NCI-H128 (cell line): ENCODE results near the gene MEI1.
A peak's percentile ranks its signal among the peaks of the same experiment; 100 is the strongest.

Experiments used
- DNase-seq: peaks from one replicate; lab custom pipeline; 2025; ENCODE audit not compliant: unreplicated experiment; lab: John Stamatoyannopoulos, UW

Gene MEI1

GRCh38 chr22:41742918-41743317 is 43.6 kb downstream of the MEI1 start:
- no peak for DNase-seq

GRCh38 chr22:41745968-41746367 is 46.7 kb downstream of the MEI1 start:
- no peak for DNase-seq

GRCh38 chr22:41746567-41747400 is 47.5 kb downstream of the MEI1 start:
- DNase-seq = peak; percentile 13

DNA sequence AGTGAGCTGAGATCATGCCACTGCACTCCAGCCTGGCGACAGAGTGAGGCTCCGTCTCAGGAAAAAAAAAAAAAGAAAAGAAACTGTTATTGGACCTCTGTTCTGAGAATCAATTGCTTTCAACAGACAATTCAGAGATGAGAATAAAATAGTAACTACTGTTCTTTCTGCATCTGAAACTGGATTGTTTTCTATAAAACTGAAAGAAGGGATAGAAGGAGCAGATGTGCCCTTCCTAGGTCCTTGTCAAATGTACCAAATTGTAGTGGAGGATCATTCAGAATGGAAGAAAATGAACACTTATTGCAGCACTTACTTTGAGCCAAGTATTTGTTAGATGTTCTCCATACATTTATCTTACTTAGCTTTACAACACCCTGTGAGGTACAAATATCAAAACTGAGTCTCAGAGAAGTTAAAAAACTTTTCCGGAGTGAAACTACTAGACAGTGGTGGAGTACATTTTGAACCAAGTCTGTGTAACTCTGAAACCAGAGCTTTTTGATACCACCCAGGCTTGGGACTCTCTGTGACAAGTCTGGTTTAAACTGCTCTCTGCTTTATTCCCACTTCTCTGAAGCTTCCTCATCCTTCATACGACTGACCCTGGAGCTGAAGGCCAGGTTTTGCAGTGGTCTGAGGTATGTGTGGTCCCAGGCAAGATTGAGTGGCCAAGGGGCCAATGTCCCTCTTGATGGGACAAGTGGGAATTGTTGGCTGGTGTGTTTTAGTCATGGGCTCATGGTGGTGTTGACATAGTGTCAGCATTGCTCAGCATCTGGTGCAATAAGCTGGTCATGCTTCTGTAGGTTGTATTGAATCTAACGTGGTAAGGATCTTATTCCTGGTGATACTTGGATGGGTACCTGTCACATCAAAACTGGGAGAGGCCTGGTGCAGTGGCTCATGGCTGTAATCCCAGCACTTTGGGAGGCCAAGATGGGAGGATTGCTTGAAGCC is 53.0 kb downstream of the MEI1 start:
- DNase-seq = no peak

DNA sequence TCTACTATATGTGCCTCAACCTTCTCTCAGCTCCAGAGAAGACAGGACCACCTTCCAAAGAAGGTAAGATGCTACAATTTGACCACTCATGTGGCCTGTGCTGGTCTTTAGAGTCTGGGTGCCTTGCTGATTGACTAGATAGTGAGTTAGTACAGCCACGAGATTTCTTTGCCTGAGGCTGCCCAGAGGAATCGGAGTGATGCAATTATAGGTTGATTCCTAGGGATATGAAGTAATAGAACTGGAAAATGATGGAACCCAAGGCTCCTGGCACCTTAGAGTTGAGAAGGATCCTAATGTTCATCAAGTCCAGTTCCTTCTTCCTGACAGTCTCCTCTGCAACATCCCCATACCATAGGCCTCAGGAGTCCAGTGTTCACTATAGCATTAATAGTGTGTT is 54.7 kb downstream of the MEI1 start:
- no peak for DNase-seq

- no peak for DNase-seq
Observed at GRCh38 chr22:41757502-41757901, 58.2 kb downstream of the MEI1 start.

DNA sequence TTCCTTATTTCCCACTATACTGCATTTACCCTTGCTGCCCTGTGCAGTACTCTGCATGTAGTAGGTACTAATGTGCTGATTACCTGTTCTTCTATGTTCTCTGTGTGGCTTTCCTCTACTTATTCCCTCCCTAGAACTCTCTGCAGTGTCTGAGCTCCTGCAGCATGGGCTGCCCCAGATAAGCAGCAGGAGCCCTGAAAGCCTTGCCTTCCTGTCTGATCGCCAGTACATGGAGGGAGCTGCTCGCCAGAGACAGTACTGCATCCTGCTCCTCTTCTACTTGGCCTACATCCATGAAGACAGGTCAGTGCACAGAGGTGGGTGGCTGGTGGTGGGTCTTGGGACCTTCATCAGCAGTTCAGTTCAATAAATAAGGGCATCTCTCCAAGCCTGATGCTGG is 58.9 kb downstream of the MEI1 start:
- no peak for DNase-seq

DNA sequence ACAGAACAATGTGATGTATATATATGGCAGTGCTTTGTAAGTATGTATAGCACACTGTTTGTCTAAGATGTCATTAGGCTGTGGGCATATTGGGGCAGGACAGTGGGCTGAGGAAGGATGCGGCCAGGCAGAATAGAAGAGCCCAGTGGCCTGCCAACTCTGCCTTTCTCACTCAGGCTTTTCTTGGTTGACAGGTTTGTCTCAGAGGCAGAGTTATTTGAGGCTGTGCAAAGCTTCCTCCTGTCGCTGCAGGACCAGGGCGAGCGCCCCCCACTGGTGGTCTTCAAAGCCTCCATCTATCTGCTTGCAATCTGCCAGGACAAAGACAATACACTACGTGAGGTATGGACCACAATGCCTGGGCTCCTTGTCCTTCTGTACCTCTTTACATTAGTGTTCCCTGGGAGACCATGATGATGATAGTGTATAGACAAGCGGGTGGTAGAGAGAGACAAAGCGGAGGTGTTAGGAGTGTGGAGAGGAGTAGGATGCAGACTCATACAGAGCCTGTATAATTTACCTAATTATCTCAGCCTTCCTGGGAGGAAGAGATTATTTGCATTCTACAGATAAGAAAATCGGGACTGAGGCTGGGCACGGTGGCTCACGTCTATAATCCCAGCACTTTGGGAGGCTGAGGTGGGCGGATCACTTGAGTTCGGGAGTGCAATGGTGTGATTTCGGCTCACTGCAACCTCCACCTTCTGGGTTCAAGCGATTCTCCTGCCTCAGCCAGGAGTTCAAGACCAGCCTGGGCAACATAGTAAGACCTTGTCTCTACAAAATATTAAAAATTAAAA is 63.9 kb downstream of the MEI1 start:
- DNase-seq = no peak

DNA sequence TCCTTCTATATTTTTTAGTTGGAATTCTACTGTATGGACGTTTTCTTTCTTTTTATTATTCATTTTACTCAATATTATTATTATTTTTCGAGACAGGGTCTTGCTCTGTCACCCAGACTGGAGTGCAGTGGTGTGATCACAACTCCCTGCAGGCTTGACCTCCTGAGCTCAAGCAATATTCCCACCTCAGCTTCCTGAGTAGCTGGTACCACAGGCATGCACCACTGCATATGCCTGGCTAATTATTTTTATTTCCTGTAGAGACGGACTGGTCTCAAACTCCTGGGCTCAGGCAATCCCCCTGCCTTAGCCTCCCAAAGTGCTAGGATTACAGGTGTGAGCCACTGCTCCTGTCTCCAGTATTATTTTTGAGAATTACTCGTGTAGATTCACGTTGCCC is 67.2 kb downstream of the MEI1 start:
- DNase-seq = no peak

DNA sequence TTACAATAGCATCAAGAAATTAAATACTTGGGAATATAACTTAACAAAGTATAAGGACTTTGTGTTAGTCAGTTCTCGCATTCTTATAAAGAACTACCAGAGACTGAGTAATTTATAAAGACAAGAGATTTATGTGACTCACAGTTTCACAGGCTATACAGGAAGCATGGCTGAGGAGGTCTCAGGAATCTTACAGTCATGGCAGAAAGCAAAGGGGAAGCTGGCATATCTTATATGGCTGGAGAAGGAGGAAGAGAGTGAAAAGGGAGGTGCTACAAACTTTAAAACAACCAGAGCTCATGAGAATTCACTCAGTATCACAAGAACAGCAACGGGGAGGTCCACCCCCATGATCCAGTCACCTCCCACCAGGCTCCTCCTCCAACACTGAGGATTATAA is 69.1 kb downstream of the MEI1 start:
- DNase-seq = no peak

DNA sequence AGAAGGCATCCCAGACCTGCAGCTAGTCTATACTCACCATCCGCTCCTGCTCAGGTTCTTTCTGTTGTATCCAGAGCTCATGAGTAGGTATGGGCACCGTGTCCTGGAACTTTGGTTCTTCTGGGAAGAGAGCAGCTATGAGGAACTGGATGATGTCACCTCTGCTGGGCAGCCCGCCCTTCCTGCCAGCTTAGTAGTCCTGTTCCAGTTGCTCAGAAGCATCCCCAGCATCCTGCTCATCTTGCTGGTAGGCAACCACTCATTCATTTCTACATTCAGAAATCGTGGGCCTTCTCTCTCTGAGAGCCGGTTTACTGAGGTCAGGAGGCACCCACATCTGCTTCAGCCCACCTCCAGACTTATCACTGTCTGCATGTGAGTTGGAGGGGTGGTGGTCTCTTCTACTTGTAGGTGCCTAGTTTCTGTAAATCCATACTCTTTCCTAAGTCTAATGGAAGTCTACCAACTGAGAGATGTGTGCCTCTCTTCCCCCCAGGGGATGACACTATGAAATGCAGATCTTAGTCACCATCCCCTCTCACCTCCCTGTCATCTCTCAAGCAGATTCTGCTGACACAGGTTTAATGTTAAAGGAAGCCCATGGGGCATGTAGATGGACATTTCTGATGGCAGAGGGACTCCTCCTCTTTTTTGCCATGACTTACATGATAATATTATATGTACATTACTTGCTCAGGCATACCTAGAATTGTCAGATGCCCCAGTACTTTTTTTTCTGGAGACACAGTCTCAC is 71.6 kb downstream of the MEI1 start:
- no peak for DNase-seq

DNA sequence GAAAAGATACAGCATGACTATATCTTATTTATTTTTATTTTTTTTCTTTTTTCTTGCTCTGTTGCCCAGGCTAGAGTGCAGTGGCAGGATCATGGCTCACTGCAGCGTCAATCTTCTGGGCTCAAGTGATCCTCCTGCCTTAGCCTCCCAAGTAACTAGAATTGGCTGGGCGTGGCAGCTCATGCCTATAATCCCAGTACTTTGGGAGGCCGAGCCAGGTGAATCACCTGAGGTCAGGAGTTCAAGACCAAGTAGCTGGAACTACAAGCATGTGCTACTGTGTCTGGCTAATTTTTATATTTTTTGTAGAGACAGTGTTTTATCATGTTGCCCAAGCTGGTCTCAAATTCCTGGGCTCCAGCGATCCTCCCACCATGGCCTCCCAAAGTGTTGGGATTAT is 72.9 kb downstream of the MEI1 start:
- no peak for DNase-seq

- DNase-seq = no peak
Observed at GRCh38 chr22:41772645-41773044, 73.3 kb downstream of the MEI1 start.

- no peak for DNase-seq
Observed at GRCh38 chr22:41775338-41775737, 76.0 kb downstream of the MEI1 start.

- no peak for DNase-seq
Observed at GRCh38 chr22:41775976-41776375, 76.7 kb downstream of the MEI1 start.

GRCh38 chr22:41776381-41776780 is 77.1 kb downstream of the MEI1 start:
- no peak for DNase-seq

DNA sequence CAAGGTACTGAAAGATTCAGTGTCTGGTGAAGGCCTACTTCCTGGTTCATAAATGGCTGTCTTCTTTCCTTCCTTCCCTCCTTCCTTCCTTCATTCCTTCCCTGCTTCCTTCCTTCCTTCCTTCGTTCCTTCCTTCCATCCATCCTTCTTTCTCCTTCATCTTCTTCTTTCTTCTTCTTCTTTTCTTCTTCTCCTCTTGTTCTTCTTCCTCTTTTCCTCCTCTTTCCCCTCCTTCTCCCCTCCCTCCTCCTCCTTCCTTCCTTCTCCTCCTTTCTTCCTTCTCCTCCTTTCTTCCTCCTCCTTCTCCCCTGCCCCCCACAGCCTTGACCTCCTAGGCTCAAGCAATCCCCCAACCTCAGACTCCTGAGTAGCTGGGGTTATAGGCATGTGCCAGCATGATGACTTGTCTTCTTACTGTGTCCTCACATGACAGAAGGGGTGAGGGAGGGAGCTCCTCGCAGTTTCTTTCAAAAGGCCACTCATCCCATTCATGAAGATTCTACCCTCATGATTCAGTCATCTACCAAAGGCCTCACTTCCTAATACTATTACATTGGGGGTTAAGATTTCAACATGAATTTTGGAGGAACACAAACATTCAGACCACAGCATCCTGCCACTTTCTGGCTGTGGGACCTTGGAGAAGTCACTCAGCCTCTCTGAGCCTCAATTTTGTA is 78.6 kb downstream of the MEI1 start:
- no peak for DNase-seq

DNA sequence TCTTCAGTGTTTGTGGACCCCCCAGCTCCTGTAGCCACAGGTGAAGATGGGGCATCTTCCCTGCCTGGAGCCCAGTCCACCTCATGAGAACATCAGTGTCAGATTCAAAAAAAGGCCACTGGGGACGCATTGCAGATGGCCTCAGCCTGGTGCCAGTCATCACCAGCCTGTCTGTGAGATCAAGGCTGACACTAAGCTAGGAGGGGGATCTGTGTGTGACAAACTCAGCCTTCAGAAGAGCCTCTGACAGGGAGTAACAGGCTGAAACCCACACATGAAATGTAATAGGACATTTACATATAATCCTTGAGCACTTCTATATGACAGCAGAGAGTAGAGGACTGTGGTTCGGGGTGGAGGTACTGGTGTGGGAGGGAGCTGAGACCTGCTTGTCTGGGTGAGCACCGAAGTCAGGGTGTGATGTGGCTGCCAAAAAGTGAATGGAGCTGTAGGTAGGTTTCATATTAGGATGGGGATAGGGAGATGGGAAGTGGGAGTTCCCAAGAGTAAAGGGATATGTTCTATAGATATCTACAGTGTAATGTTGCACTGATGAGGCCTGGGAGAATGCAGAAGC is 80.7 kb downstream of the MEI1 start:
- DNase-seq = no peak

DNA sequence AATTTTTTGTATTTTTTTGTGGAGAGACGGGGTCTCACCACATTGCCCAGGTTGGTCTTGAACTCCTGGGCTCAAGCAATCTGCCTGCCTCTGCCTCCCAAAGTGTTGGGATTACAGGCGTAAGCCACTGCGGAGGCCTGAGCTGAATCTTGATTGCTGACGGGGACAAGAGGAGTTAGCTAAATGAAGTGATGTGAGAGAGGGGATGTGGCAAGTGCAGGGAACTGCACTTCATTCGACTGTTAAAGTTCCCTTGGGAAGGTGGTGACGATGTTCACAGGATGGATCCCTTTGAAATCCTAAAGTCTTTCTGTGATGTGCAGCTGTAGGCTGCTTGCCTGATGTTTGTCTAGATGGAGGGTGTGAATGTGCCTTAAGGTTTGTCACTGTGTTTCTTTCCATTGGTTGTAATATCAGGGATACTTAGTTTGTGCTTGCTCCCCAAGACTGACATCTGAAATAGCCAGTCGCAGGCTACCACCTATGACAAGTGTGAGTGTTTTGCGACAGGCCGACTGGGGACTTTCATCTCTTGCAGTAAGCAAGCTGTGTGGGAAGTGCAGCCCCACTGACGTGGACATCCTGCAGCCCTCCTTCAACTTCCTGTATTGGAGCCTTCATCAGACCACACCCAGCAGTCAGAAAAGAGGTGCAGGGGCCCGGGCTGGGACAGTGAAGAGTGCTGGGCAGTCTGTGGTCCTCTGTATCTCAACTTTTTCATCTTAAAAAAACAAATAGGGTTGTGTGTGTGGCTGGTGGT is 81.6 kb downstream of the MEI1 start:
- no peak for DNase-seq
